ENCODE data around the gene CMTM8.

GRCh38 chr3:32312251-32312650 is 73.8 kb downstream of the CMTM8 start:
- TF ChIP-seq CTCF (IDR thresholded peaks at IDR 0.05 in 4 of 5, conservative IDR thresholded peaks at IDR 0.05 in 1 of 5) = no peak
- no peak for TF ChIP-seq POLR2A (IDR thresholded peaks at IDR 0.05)
